Measurements from ENCODE around the gene DYNLT1.

DNA sequence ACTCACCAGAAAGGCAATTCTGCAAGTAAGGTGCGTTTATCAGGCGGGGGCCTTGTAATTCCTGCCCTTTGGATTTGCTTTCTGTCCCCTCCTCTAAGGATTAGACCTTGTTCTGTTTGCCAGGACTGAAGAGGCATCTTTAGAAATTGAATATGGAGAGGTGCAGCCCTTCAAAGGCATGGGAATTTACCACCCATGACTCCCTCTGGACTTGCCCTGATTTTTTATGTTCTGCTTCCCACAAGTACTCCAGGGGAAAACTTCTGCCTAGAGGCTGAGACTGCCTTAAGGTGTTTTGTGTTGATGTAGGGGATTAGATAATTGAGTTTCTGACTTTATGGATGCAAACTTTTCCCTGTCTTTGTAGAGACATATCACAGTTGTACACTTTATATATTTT, 35.5 kb upstream of the DYNLT1 start:
- TF ChIP-seq, protein P1, sequence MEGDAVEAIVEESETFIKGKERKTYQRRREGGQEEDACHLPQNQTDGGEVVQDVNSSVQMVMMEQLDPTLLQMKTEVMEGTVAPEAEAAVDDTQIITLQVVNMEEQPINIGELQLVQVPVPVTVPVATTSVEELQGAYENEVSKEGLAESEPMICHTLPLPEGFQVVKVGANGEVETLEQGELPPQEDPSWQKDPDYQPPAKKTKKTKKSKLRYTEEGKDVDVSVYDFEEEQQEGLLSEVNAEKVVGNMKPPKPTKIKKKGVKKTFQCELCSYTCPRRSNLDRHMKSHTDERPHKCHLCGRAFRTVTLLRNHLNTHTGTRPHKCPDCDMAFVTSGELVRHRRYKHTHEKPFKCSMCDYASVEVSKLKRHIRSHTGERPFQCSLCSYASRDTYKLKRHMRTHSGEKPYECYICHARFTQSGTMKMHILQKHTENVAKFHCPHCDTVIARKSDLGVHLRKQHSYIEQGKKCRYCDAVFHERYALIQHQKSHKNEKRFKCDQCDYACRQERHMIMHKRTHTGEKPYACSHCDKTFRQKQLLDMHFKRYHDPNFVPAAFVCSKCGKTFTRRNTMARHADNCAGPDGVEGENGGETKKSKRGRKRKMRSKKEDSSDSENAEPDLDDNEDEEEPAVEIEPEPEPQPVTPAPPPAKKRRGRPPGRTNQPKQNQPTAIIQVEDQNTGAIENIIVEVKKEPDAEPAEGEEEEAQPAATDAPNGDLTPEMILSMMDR (IDR thresholded peaks at IDR 0.05): no peak
- TF ChIP-seq FOXS1 (CRISPR knock-in tag; IDR thresholded peaks at IDR 0.05): no peak
- TF ChIP-seq JUN (IDR thresholded peaks at IDR 0.05): no peak
- no peak for TF ChIP-seq FOSB (CRISPR knock-in tag; IDR thresholded peaks at IDR 0.05)
- TF ChIP-seq EP300 (IDR thresholded peaks at IDR 0.05): no peak
- TF ChIP-seq RAD21 (conservative IDR thresholded peaks at IDR 0.05 in 1 of 2, IDR thresholded peaks at IDR 0.05 in 1 of 2): no peak
- TF ChIP-seq RFX5 (IDR thresholded peaks at IDR 0.05): no peak
- no peak for TF ChIP-seq SMC3 (IDR thresholded peaks at IDR 0.05)

All from A549 (cell line).